Gastrocnemius medialis (tissue), 4 donors: ENCODE measurements around the gene ATG7.

Experiments
- CTCF ChIP-seq, 5 experiments: fragments of 450-650 bp in 3 of 5; fragments of 200-600 bp in 2 of 5; sonication (generic) in 2 of 5; IDR thresholded peaks in 4 of 5; conservative IDR thresholded peaks in 1 of 5; 1 replicate in 4 of 5; 2 replicates in 1 of 5; pipeline ENCODE4 v1.5.1; 2016 to 2019; ENCODE audit warnings: antibody characterized with exemption in 5 of 5, mild to moderate bottlenecking in 3 of 5, moderate library complexity in 3 of 5
- POLR2A ChIP-seq, 2 donors: fragments of 450-650 bp; IDR thresholded peaks; one replicate each; pipeline ENCODE4 v1.6.1; 2017; ENCODE audit warnings: antibody characterized with exemption in 2 of 2, mild to moderate bottlenecking in 2 of 2, moderate library complexity in 2 of 2

- TF ChIP-seq CTCF (IDR thresholded peaks at IDR 0.05 in 4 of 5, conservative IDR thresholded peaks at IDR 0.05 in 1 of 5): no peak
- no peak for TF ChIP-seq POLR2A (IDR thresholded peaks at IDR 0.05)
Observed at GRCh38 chr3:11495948-11496557, 223.9 kb downstream of the ATG7 start.
